WTC11 (cell line): Measurements from ENCODE around the gene PFKFB3. TPM values are rescaled to one million over a fixed set of nuclear protein-coding genes. Genes with fewer than 3 reads are reported as not detected.

Source experiments
- ATAC-seq: fragments of 200-7000 bp; cut with Tn5 transposase; 2 replicates; pipeline ENCODE4 v1.10.0; 2021; ENCODE audit warnings: mild to moderate bottlenecking, moderate library complexity
- CTCF ChIA-PET: fragments of 300-600 bp; sonication (Branson Sonifier 250); formaldehyde crosslinking; loops from one replicate; lab custom pipeline; 2021; ENCODE audit warnings: antibody characterized with exemption; lab: Charles Lee
- POLR2A ChIA-PET: fragments of 350-600 bp; sonication (Branson Sonifier 250); formaldehyde crosslinking; loops from one replicate; lab custom pipeline; 2021; ENCODE audit warnings: antibody characterized with exemption; lab: Charles Lee
- DNase-seq: peaks from one replicate; pipeline ENCODE4 v3.0.0; 2021; ENCODE audit warnings: low spot score
- H3K27ac Mint-ChIP-seq: 2 replicates; pipeline ENCODE4 v1.8.0; 2021; ENCODE audit warnings: mixed read lengths
- H3K27me3 Mint-ChIP-seq: 2 replicates; pipeline ENCODE4 v1.8.0; 2021; ENCODE audit warnings: low read depth, mild to moderate bottlenecking, moderate library complexity, mixed read lengths
- H3K36me3 Mint-ChIP-seq: 2 replicates; pipeline ENCODE4 v1.8.0; 2021; ENCODE audit warnings: mixed read lengths
- H3K4me1 Mint-ChIP-seq: 2 replicates; pipeline ENCODE4 v1.8.0; 2022; ENCODE audit warnings: mixed read lengths
- H3K4me3 Mint-ChIP-seq: 2 replicates; pipeline ENCODE4 v1.8.0; 2021; ENCODE audit warnings: mild to moderate bottlenecking, moderate library complexity, mixed read lengths
- H3K9me3 Mint-ChIP-seq: 2 replicates; pipeline ENCODE4 v1.8.0; 2021; ENCODE audit warnings: mixed read lengths
- CBFB ChIP-seq: sonication (generic); formaldehyde crosslinking; IDR thresholded peaks from 2 replicates; pipeline ENCODE4 v1.8.1; 2022; ENCODE audit warnings: mild to moderate bottlenecking, low read depth, missing genetic modification reagents
- CREB1 ChIP-seq: sonication (generic); formaldehyde crosslinking; IDR thresholded peaks from 2 replicates; pipeline ENCODE4 v1.8.0; 2023; ENCODE audit warnings: mild to moderate bottlenecking, missing genetic modification reagents
- EMX1 ChIP-seq: fragments of 250-450 bp; sonication (Bioruptor Pico); IDR thresholded peaks from 2 replicates; pipeline ENCODE4 v1.8.0; 2021; ENCODE audit warnings: mild to moderate bottlenecking
- ESRRA ChIP-seq: sonication (generic); formaldehyde crosslinking; IDR thresholded peaks from 2 replicates; pipeline ENCODE4 v1.8.1; 2022; ENCODE audit warnings: mild to moderate bottlenecking, missing genetic modification reagents, borderline replicate concordance
- GABPB1 ChIP-seq: sonication (generic); formaldehyde crosslinking; IDR thresholded peaks from 2 replicates; pipeline ENCODE4 v1.8.1; 2023; ENCODE audit warnings: mild to moderate bottlenecking, missing genetic modification reagents
- GRHL2 ChIP-seq: fragments of 250-450 bp; sonication (Bioruptor Pico); IDR thresholded peaks from 2 replicates; pipeline ENCODE4 v1.8.0; 2022; ENCODE audit warnings: mild to moderate bottlenecking, moderate library complexity; ENCODE audit not compliant: insufficient replicate concordance, severe bottlenecking
- IRF1 ChIP-seq: sonication (generic); formaldehyde crosslinking; IDR thresholded peaks from 2 replicates; pipeline ENCODE4 v1.8.0; 2023; ENCODE audit warnings: missing genetic modification reagents
- JAZF1 ChIP-seq: fragments of 250-450 bp; sonication (Bioruptor Pico); IDR thresholded peaks from 2 replicates; pipeline ENCODE4 v1.9.0; 2021; ENCODE audit warnings: moderate library complexity, mild to moderate bottlenecking, inconsistent platforms
- KAT7 ChIP-seq: sonication (generic); formaldehyde crosslinking; IDR thresholded peaks from 2 replicates; pipeline ENCODE4 v1.8.1; 2023; ENCODE audit warnings: missing genetic modification reagents, mild to moderate bottlenecking, borderline replicate concordance
- MAX ChIP-seq: sonication (generic); formaldehyde crosslinking; IDR thresholded peaks from 2 replicates; pipeline ENCODE4 v1.8.0; 2022; ENCODE audit warnings: mild to moderate bottlenecking, missing genetic modification reagents
- MXD4 ChIP-seq: fragments of 250-450 bp; sonication (Bioruptor Pico); IDR thresholded peaks from 2 replicates; pipeline ENCODE4 v1.8.0; 2021; ENCODE audit warnings: mild to moderate bottlenecking, moderate library complexity, borderline replicate concordance
- MYBL2 ChIP-seq: sonication (generic); formaldehyde crosslinking; IDR thresholded peaks from 2 replicates; pipeline ENCODE4 v1.8.1; 2023; ENCODE audit warnings: mild to moderate bottlenecking, moderate library complexity, missing genetic modification reagents
- PREB ChIP-seq: sonication (generic); formaldehyde crosslinking; IDR thresholded peaks from 2 replicates; pipeline ENCODE4 v1.8.1; 2022; ENCODE audit warnings: mild to moderate bottlenecking, missing genetic modification reagents, moderate library complexity, borderline replicate concordance
- SMAD3 ChIP-seq: sonication (generic); formaldehyde crosslinking; IDR thresholded peaks from 2 replicates; pipeline ENCODE4 v1.8.0; 2022; ENCODE audit warnings: missing genetic modification reagents, mild to moderate bottlenecking, borderline replicate concordance
- SOX15 ChIP-seq: fragments of 250-450 bp; sonication (Bioruptor Pico); IDR thresholded peaks from 2 replicates; pipeline ENCODE4 v1.9.0; 2021; ENCODE audit warnings: mild to moderate bottlenecking
- TEAD1 ChIP-seq: sonication (generic); formaldehyde crosslinking; IDR thresholded peaks from 2 replicates; pipeline ENCODE4 v1.8.0; 2022; ENCODE audit warnings: mild to moderate bottlenecking, missing genetic modification reagents
- TP53 ChIP-seq: sonication (generic); formaldehyde crosslinking; IDR thresholded peaks from 2 replicates; pipeline ENCODE4 v1.8.1; 2023; ENCODE audit warnings: mild to moderate bottlenecking, missing genetic modification reagents
- USF2 ChIP-seq: sonication (generic); formaldehyde crosslinking; IDR thresholded peaks from 2 replicates; pipeline ENCODE4 v1.8.1; 2023; ENCODE audit warnings: mild to moderate bottlenecking, missing genetic modification reagents, moderate library complexity
- ZMAT4 ChIP-seq: fragments of 250-450 bp; sonication (Bioruptor Pico); IDR thresholded peaks from 2 replicates; pipeline ENCODE4 v1.9.0; 2021; ENCODE audit warnings: mild to moderate bottlenecking
- ZNF232 ChIP-seq: sonication (generic); formaldehyde crosslinking; IDR thresholded peaks from 2 replicates; pipeline ENCODE4 v1.8.0; 2022; ENCODE audit warnings: mild to moderate bottlenecking, missing genetic modification reagents
- total RNA-seq: library from RNA; stranded (reverse); gene quantifications from 3 replicates; pipeline ENCODE4 v1.2.3, GENCODE V29; 2021

The PFKFB3 gene
- total RNA-seq, 1 experiment from 2014 or later = 30.6 TPM

- H3K4me3 Mint-ChIP-seq = no peak overlapping the region
- CTCF ChIA-PET = interaction anchor here (1.3 kb wide), 1 partner anchor 101 kb away, joined by 4 read pairs; no protein-coding TSS in a partner anchor
- H3K9me3 Mint-ChIP-seq = peaks cover 5% of the 10 kb centered on the region; the same call in 1 of the 2 replicates
- POLR2A ChIA-PET = no interaction called here
- ATAC-seq (no peak), DNase-seq (no peak)
- H3K36me3 Mint-ChIP-seq = no peaks in the 10 kb centered on the region; the same call in 1 of the 2 replicates
- no peak for TF ChIP-seq JAZF1 (CRISPR knock-in tag)
- no peak for TF ChIP-seq MYBL2
- TF ChIP-seq KAT7 (CRISPR knock-in tag) = no peak
- no peak for TF ChIP-seq IRF1 (CRISPR knock-in tag)
- no peak for TF ChIP-seq CREB1
- TF ChIP-seq SOX15 (CRISPR knock-in tag) = no peak
- no peak overlapping the region for H3K27ac Mint-ChIP-seq
- no peaks in the 10 kb centered on the region for H3K27me3 Mint-ChIP-seq
- H3K4me1 Mint-ChIP-seq = peaks cover 8% of the 10 kb centered on the region
Measured at GRCh38 chr10:6300784-6301460, 98.2 kb downstream of the PFKFB3 start.

GRCh38 chr10:6301488-6302075, 98.8 kb downstream of the PFKFB3 start:
- H3K36me3 Mint-ChIP-seq = peaks cover 6% of the 10 kb centered on the region; the same call in 1 of the 2 replicates
- CTCF ChIA-PET = no interaction called here
- peaks cover 12% of the 10 kb centered on the region for H3K9me3 Mint-ChIP-seq
- no peak for ATAC-seq
- no peak overlapping the region for H3K27ac Mint-ChIP-seq
- no peak for TF ChIP-seq ZNF232 (CRISPR knock-in tag)
- no peak for TF ChIP-seq MAX (CRISPR knock-in tag)
- no peak for TF ChIP-seq EMX1 (CRISPR knock-in tag)
- no peak for TF ChIP-seq TP53
- no peak for TF ChIP-seq ESRRA (CRISPR knock-in tag)
- TF ChIP-seq TEAD1 (CRISPR knock-in tag) = no peak
- no peak for TF ChIP-seq MXD4 (CRISPR knock-in tag)
- TF ChIP-seq SMAD3 (CRISPR knock-in tag) = no peak
- no peak for TF ChIP-seq ZMAT4
- no peak for TF ChIP-seq CBFB (CRISPR knock-in tag)
- TF ChIP-seq GABPB1 = no peak
- no peak for TF ChIP-seq PREB (CRISPR knock-in tag)
- TF ChIP-seq GRHL2 (CRISPR knock-in tag) = no peak
- TF ChIP-seq USF2 = no peak
- POLR2A ChIA-PET = no interaction called here
- H3K27me3 Mint-ChIP-seq = no peaks in the 10 kb centered on the region
- H3K4me1 Mint-ChIP-seq = peaks cover 8% of the 10 kb centered on the region
- no peak for DNase-seq
- H3K4me3 Mint-ChIP-seq = no peak overlapping the region

Other genes with a start within 250 kb of the PFKFB3 start
- gene IL15RA, start 225.4 kb upstream of the PFKFB3 start, total RNA-seq = 1.9 to 2.2 TPM (median 2.0 TPM) in 3 replicates
- gene IL2RA, start 140.6 kb upstream of the PFKFB3 start, total RNA-seq = 0.31 to 0.41 TPM (median 0.32 TPM) in 3 replicates
- 117 to 160 TPM (median 118 TPM) in 3 replicates for gene RBM17, start 113.9 kb upstream of the PFKFB3 start, total RNA-seq